ENCODE results near the gene EPHX1.
"Not testable (repeated sequence)": the region's sequence is repeated elsewhere in the genome, so short reads cannot be mapped to it uniquely, and the experiment has no call there.

The EPHX1 gene

DNA sequence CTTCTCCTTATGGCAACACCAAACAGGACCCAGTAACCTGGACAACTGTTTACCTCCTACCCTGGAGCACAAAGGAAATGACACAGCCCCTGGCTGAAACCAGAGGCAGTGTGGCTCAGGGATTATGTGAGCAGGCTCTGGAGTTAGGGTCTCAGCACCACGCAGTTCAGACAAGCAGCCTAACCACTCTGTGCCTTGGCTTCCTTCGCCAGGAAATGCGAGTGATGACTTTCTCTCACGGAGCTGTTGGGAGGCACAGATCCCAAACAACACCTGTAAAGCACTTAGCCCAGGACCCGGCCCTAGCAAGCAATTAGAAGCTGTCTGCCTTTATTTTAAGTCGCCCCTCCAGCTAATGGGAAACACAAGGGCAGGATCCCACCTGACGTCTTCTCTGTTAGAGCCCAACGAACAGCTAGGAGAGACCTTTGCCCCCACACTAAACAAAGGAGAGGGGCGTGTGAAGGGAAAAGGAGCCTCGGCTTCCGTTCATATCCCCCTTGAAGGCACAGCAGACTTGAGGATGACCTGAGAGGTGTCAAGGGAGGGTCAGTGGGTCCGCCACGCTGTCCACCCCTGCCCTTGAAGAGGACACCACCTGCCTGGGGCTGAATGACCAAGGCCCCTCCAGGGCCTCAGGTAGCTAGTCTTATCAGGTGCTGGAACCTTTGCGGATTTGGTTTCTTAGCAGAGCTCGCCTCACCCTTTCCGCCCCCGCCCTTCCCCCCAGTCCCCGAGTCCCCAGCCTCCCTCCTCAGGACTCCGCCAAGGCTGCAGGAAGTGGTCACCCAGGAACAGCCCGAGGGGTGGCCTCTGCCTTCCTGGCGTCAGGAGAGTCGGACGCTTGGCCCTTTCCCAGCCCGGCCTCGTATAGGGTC, 71.4 kb downstream of the EPHX1 start:
- no peak for DNase-seq (ENCODE audit: low read depth)

DNA sequence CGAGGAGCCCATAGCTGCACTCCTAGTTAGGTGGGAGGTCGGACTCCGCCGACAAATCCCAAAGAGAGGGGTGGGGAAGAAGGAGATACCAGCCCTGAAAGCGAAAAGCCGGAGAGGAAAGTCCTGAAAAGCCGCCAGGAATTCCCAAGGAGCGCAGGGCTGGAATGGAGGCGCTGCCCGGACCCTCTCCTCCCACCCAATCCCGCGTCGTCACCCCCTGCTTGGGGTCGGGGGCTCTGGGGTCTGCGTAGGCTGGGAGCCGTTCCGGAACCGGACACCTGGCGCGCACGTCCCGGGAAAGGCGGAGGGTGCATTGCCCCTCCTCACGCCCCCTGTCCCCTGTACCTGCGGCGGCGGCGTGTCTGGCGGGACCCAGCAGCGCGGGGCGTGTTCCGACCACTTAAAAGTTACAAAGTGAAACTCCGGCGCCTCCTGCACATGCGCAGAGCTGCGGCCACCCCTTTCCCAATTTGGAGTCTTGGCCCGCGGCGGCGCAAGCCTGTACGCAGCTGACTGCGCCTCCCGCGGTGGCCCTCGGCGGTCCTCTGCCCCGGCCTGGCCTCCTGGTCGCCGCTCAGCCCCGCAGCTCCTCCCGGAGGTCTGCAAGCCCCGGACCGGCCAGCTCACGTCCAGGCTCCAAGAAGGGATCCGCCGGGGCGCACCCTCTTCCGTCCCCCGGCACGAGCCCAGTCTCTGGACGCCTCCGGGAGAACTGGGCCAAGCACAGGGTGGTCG, 72.2 kb downstream of the EPHX1 start, which contains the start of gene TMEM63A:
Gene TMEM63A (minus strand): TSS at position 422 of the 735 bp plus-strand sequence. CDS start 4,800 bp downstream, outside the sequence.
- peak; percentile 73 for DNase-seq (ENCODE audit: low read depth)

DNA sequence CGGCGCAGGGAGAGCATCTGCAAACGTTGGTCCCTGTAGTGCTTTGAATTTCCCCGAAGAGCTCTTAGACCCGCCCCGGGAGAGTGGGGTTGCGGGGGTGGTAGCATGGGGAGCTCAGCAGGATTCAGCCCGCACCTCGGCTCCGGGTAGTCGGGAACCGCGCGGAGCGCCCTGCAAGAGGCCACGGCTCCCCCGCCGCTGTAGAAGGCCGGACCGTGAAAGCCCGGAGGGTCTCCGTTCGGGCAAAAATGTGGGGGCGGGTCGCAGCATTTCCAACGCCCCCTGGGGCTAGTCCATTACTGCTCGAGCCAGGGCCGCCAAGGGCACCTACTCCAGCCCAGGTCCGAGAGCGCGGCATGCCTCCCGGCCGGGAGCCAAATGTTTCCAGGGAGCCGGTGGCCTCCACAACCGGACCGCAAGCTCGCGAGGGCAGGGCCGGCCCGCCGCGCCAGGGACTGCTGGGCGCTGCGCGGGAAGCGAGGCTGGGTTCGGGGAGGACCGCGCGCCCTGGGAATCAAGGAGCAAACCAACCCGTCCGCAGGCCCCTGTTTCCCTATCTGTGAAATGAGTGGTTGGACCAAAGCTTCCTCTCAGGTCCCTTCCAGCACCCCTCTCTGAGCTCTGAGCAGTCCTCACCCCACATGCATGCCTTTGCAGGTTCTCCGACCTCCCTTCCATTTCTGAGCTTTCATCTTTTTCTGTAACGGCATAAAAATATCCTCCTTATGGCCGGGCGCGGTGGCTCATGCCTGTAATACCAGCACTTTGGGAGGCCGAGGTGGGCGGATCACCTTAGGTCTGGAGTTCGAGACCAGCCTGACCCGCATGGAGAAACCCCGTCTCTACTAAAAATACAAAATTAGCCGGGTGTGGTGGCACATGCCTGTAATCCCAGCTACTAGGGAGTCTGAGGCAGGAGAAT, 73.0 kb downstream of the EPHX1 start:
- DNase-seq (ENCODE audit: low read depth), result no peak

DNA sequence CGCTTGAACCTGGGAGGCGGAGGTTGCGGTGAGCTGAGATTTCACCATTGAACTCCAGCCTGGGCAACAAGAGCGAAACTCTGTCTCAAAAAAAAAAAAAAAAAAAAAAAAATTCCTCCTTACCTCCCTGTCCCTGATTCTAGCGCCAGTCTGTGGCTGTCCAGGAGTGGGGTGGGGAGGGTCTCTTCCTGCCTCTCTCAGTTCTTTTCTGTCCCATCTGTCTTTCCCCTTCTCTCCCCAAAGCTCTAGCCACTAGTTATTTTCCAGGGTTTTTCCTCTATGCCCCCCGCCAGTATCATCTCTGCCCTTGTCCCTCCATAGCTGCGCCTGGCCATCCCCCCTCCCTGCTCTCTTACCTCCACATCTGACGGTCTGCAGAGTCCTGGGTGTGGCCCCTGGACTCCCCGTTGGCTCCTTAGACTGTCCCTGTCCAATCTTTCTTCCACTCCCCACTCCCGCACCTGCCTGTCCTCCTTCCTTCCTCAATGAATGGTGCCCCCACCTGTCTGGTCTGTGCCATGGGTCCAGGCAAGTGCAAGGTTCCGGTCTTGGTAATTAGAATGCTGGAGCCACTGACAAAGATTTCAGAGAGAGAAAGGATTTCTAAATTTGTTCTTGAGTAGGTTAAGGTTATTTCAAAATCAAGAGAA, 73.8 kb downstream of the EPHX1 start:
- DNase-seq (ENCODE audit: low read depth), result no peak

DNA sequence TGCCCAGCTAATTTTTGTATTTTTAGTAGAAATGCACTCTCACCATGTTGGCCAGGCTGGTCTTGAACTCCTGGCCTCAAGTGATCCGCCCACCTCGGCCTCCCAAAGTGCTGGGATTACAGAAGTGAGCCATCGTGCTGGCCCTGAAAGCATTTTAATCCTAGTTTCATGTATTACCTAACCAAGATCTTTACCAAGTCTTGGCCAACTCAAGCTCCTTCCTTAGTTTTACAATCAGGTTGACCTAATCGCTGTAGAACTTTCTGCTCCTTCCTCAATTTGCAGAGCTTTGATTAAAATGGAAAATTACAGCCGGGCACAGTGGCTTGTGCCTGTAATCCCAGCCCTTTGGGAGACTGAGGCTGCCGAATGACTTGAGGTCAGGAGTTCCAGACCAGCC, 75.4 kb downstream of the EPHX1 start:
- DNase-seq (ENCODE audit: low read depth), result no peak

DNA sequence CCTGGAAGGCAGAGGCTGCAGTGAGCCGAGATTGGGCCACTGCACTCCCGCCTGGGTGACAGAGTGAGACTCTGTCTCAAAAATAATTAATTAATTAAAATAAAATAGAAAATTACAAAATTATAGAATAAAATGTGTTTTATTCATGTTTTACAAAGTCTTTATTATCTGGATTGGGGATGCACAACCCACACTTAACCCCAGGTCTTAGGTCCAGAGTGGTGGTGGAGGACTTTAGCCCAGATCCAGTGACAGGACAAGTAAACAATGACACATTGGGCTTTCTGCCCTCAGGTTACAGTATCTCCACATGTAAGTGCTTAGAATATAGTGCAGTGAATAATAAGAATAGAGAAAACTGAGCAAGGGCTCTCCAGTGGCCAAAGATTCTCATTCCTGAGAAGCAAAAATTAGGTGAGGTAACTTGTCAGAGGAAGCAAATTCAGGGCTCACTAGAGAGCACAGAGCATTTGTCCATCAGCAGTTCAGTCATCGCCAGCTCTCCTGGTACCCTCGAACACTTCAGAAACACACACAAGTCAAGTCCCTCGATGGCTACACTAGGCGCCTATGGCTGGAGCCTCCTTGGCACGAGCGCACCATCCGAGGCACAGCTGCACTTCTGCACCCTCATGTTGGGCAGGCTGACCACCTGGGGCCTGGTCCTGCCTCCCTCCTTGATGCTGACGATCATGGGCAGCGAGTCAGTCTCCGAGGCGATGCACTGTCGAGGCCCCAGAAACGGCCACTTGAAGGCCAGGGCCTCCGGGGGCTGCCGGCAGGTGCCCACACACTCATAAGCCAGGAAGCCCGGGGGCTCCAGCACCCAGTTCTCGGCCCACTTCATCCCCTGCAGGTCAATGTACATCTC, 76.5 kb downstream of the EPHX1 start:
- DNase-seq (ENCODE audit: low read depth), result no peak

DNA sequence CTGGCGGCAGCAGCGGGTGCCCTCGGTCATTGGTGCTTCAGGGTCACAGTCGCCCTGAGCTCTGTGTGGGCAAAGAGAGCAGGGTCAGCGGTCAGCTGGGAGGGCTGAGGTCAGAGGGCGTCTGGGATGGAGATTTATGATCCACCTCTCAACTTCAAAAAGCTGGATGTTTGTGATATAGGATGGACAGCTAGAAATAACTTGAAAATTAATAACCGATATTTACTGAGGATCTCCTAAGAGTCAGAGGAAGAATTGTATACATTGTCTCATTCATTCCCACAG, 77.0 kb downstream of the EPHX1 start:
- no peak for DNase-seq (ENCODE audit: low read depth)

GRCh38 chr1:225887554-225888288, 77.8 kb downstream of the EPHX1 start:
- not testable (repeated sequence) for DNase-seq (ENCODE audit: low read depth)

GRCh38 chr1:225888289-225888897, 78.5 kb downstream of the EPHX1 start:
- DNase-seq (ENCODE audit: low read depth), result no peak

- DNase-seq (ENCODE audit: low read depth), result no peak
Observed at GRCh38 chr1:225888898-225889601, 79.1 kb downstream of the EPHX1 start, which contains the start of gene LEFTY1. Gene LEFTY1, minus strand, starts transcription at chr1:225889146. Its CDS starts 80 bp downstream, at chr1:225889066.

GRCh38 chr1:225889743-225890142, 79.8 kb downstream of the EPHX1 start:
- DNase-seq (ENCODE audit: low read depth), result no peak

GRCh38 chr1:225890346-225891228, 80.7 kb downstream of the EPHX1 start:
- no peak for DNase-seq (ENCODE audit: low read depth)

GRCh38 chr1:225891229-225891972, 81.5 kb downstream of the EPHX1 start:
- no peak for DNase-seq (ENCODE audit: low read depth)

- DNase-seq (ENCODE audit: low read depth), result no peak
Observed at GRCh38 chr1:225892307-225892706, 82.4 kb downstream of the EPHX1 start.

Data from stromal cell of bone marrow (primary cell).